ENCODE data around the gene PPM1L. TPM values are rescaled to one million over a fixed set of nuclear protein-coding genes. Genes with fewer than 3 reads are reported as not detected.

The PPM1L gene
- total and polyA plus RNA-seq, 2 donors (not counting 1 experiment from before 2014, with no cell fraction given), result 0.33 to 2.5 TPM

GRCh38 chr3:160886421-160886820 lies 130.4 kb downstream of the PPM1L start:
- no peaks in the 10 kb centered on the region for H3K79me2 ChIP-seq (ENCODE audit: control insufficient read depth, insufficient read depth, low read length)
- H3K4me2 ChIP-seq (ENCODE audit: extremely low read depth, insufficient read depth, low read length), result no peak overlapping the region
- no peaks in the 10 kb centered on the region for H3K27me3 ChIP-seq (ENCODE audit: control insufficient read depth, insufficient read depth, low read length)
- no peak overlapping the region for H3K4me3 ChIP-seq (replicated peaks in 1 of 4; ENCODE audit: control extremely low read depth in 1 of 4, insufficient read depth in 1 of 4, low read depth in 3 of 4, low read length in 4 of 4)
- H3K27ac ChIP-seq (ENCODE audit: insufficient read depth, low read length), result no peak overlapping the region
- H3K9ac ChIP-seq (ENCODE audit: insufficient read depth, low read length), result no peak overlapping the region
- no peaks in the 10 kb centered on the region for H3K9me3 ChIP-seq (ENCODE audit: control insufficient read depth, insufficient read depth, low read depth, low read length)
- TF ChIP-seq CTCF (conservative IDR thresholded peaks at IDR 0.05 in 1 of 2, IDR thresholded peaks at IDR 0.05 in 1 of 2; ENCODE audit: low read depth in 1 of 2, low read length in 2 of 2), result no peak
- TF ChIP-seq EZH2 (IDR thresholded peaks at IDR 0.05; ENCODE audit: low read length, missing control alignments), result no peak
- peaks cover 4% of the 10 kb centered on the region for H3K4me1 ChIP-seq (ENCODE audit: control insufficient read depth, extremely low read depth, insufficient read depth, low read length)
- H3K36me3 ChIP-seq (ENCODE audit: control insufficient read depth, insufficient read depth, low read length), result no peaks in the 10 kb centered on the region
- no peaks in the 10 kb centered on the region for H4K20me1 ChIP-seq (ENCODE audit: control insufficient read depth, extremely low read depth, insufficient read depth, low read length)
- H2AFZ ChIP-seq (ENCODE audit: low read length), result no peak overlapping the region
- DNase-seq (ENCODE audit: low read depth in 2 of 2), result no peak

DNA sequence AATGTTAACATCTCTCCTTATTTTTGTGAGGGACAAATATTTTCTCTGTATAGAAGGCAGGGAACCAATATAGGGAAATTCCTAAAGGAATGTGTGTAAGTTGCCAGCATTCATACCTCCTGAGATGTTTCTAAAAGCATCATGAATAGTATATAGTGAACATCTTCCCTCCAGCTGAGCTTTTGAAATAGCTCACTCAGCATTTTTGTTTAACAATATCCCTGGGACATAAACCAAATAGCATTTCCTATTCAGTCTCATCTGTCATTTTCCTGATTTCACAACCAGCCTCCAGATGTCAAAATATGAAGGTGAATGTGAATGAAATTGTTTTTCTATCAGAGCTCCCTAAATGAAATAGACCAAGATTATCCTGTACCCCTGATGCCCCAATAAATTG lies 137.2 kb downstream of the PPM1L start:
- no peak overlapping the region for H2AFZ ChIP-seq (ENCODE audit: low read length)
- H3K27me3 ChIP-seq (ENCODE audit: control insufficient read depth, insufficient read depth, low read length), result no peaks in the 10 kb centered on the region
- no peak overlapping the region for H3K4me3 ChIP-seq (replicated peaks in 1 of 4; ENCODE audit: control extremely low read depth in 1 of 4, insufficient read depth in 1 of 4, low read depth in 3 of 4, low read length in 4 of 4)
- no peak overlapping the region for H3K27ac ChIP-seq (ENCODE audit: insufficient read depth, low read length)
- no peaks in the 10 kb centered on the region for H3K36me3 ChIP-seq (ENCODE audit: control insufficient read depth, insufficient read depth, low read length)
- H3K4me2 ChIP-seq (ENCODE audit: extremely low read depth, insufficient read depth, low read length), result no peak overlapping the region
- H3K9me3 ChIP-seq (ENCODE audit: control insufficient read depth, insufficient read depth, low read depth, low read length), result no peaks in the 10 kb centered on the region
- no peaks in the 10 kb centered on the region for H3K4me1 ChIP-seq (ENCODE audit: control insufficient read depth, extremely low read depth, insufficient read depth, low read length)
- TF ChIP-seq EZH2 (IDR thresholded peaks at IDR 0.05; ENCODE audit: low read length, missing control alignments), result no peak
- TF ChIP-seq CTCF (conservative IDR thresholded peaks at IDR 0.05 in 1 of 2, IDR thresholded peaks at IDR 0.05 in 1 of 2; ENCODE audit: low read depth in 1 of 2, low read length in 2 of 2), result no peak
- H3K9ac ChIP-seq (ENCODE audit: insufficient read depth, low read length), result no peak overlapping the region
- no peaks in the 10 kb centered on the region for H3K79me2 ChIP-seq (ENCODE audit: control insufficient read depth, insufficient read depth, low read length)
- no peak for DNase-seq (ENCODE audit: low read depth in 2 of 2)
- no peaks in the 10 kb centered on the region for H4K20me1 ChIP-seq (ENCODE audit: control insufficient read depth, extremely low read depth, insufficient read depth, low read length)

- Histone ChIP-seq H3K79me2 (ENCODE audit: control insufficient read depth, insufficient read depth, low read length) (no peaks in the 10 kb centered on the region), H3K27me3 (ENCODE audit: control insufficient read depth, insufficient read depth, low read length) (no peaks in the 10 kb centered on the region), H3K27ac (ENCODE audit: insufficient read depth, low read length) (no peak overlapping the region), H3K9ac (ENCODE audit: insufficient read depth, low read length) (no peak overlapping the region), H3K9me3 (ENCODE audit: control insufficient read depth, insufficient read depth, low read depth, low read length) (no peaks in the 10 kb centered on the region), H3K4me3 (replicated peaks in 1 of 4; ENCODE audit: control extremely low read depth in 1 of 4, insufficient read depth in 1 of 4, low read depth in 3 of 4, low read length in 4 of 4) (no peak overlapping the region), H4K20me1 (ENCODE audit: control insufficient read depth, extremely low read depth, insufficient read depth, low read length) (no peaks in the 10 kb centered on the region), H2AFZ (ENCODE audit: low read length) (no peak overlapping the region), H3K4me2 (ENCODE audit: extremely low read depth, insufficient read depth, low read length) (no peak overlapping the region), H3K36me3 (ENCODE audit: control insufficient read depth, insufficient read depth, low read length) (no peaks in the 10 kb centered on the region), H3K4me1 (ENCODE audit: control insufficient read depth, extremely low read depth, insufficient read depth, low read length) (no peaks in the 10 kb centered on the region)
- DNase-seq (ENCODE audit: low read depth in 2 of 2), result no peak
- no peak for TF ChIP-seq CTCF (conservative IDR thresholded peaks at IDR 0.05 in 1 of 2, IDR thresholded peaks at IDR 0.05 in 1 of 2; ENCODE audit: low read depth in 1 of 2, low read length in 2 of 2)
- TF ChIP-seq EZH2 (IDR thresholded peaks at IDR 0.05; ENCODE audit: low read length, missing control alignments), result no peak
These were observed 148.7 kb downstream of the PPM1L start for GRCh38 chr3:160904691-160905090.
